ENCODE results near the gene PWWP2B. TPM values are rescaled to one million over a fixed set of nuclear protein-coding genes. Genes with fewer than 3 reads are reported as not detected.

The PWWP2B gene
- total and polyA plus RNA-seq, 9 of the 15 experiments (the other 6 are each of a cell fraction or from before 2014, with no cell fraction given) = 0.07 to 9.2 (median 1.6) TPM; not detected in 1

- no peak overlapping the region for H2AFZ ChIP-seq (ENCODE audit: low read depth, low read length)
- ATAC-seq (no peak), FAIRE-seq (no peak), DNase-seq (ENCODE audit: extremely low read depth in 1 of 4, low spot score in 3 of 4) (no peak)
- no peaks in the 10 kb centered on the region; the same call in 2 of the 3 replicates for H3K79me2 ChIP-seq (ENCODE audit: control insufficient read depth, insufficient read depth, low read length)
- no peak overlapping the region for H3K9ac ChIP-seq (ENCODE audit: insufficient read depth in 1 of 2, low read depth in 2 of 2, low read length in 2 of 2)
- POLR2A ChIA-PET = no interaction called here
- peaks cover 13 to 72% of the 10 kb centered on the region in 2 experiments for H3K4me1 ChIP-seq (replicated peaks in 1 of 2; ENCODE audit: control insufficient read depth in 2 of 2, insufficient read depth in 2 of 2, low read length in 2 of 2)
- intact Hi-C loops (cut with micrococcal nuclease) = no loop called here
- no peak overlapping the region for H3K4me3 ChIP-seq
- no TSS peak for BruUV-seq (replicated peaks)
- CTCF ChIA-PET (ENCODE audit: low intra/inter-chr PET ratio) = no interaction called here
- H3K27me3 ChIP-seq (ENCODE audit: control insufficient read depth in 2 of 2, insufficient read depth in 2 of 2, low read length in 2 of 2) = no peaks in the 10 kb centered on the region
- H3K36me3 ChIP-seq (ENCODE audit: control insufficient read depth, insufficient read depth, low read length) = no peaks in the 10 kb centered on the region; the same call in 2 of the 3 replicates
- in situ Hi-C loops (cut with MboI) = no loop called here
- H3K9me1 ChIP-seq (ENCODE audit: control insufficient read depth, insufficient read depth, low read length) = no peaks in the 10 kb centered on the region
- WGBS (ENCODE audit: insufficient coverage, low coverage, missing lambda C conversion rate) = 84% methylated on average over 9 of the region's 26 CpGs
- H3K27ac ChIP-seq (ENCODE audit: extremely low read depth, low read depth, low read length) = no peak overlapping the region
- H3K9me3 ChIP-seq (replicated peaks; ENCODE audit: control insufficient read depth, insufficient read depth, low read depth, low read length) = no peaks in the 10 kb centered on the region
- H3K4me2 ChIP-seq (ENCODE audit: insufficient read depth, low read length) = no peak overlapping the region
- no peaks in the 10 kb centered on the region for H4K20me1 ChIP-seq (replicated peaks; ENCODE audit: control insufficient read depth, insufficient read depth, low read length)
- TF ChIP-seq ZC3H4 (CRISPR knock-in tag; IDR thresholded peaks at IDR 0.05; ENCODE audit: borderline replicate concordance) = no peak
- no peak for TF ChIP-seq PPARD (CRISPR knock-in tag; IDR thresholded peaks at IDR 0.05)
- no peak for TF ChIP-seq NCOA4 (IDR thresholded peaks at IDR 0.05; ENCODE audit: partially characterized antibody)
- no peak for TF ChIP-seq JUND (IDR thresholded peaks at IDR 0.05; ENCODE audit: borderline replicate concordance, low read depth, low read length)
- TF ChIP-seq JUND (tag; IDR thresholded peaks at IDR 0.05; ENCODE audit: borderline replicate concordance, low read depth, low read length) = no peak
- no peak for TF ChIP-seq ZBTB9 (CRISPR knock-in tag; IDR thresholded peaks at IDR 0.05)
- TF ChIP-seq ZNF431 (CRISPR knock-in tag; IDR thresholded peaks at IDR 0.05) = no peak
- TF ChIP-seq MAFF (IDR thresholded peaks at IDR 0.05; ENCODE audit: low read length) = no peak
- no peak for TF ChIP-seq FOXK1 (CRISPR knock-in tag; IDR thresholded peaks at IDR 0.05; ENCODE audit: borderline replicate concordance)
- no peak for TF ChIP-seq ZNF232 (CRISPR knock-in tag; IDR thresholded peaks at IDR 0.05)
- TF ChIP-seq CHD4 (IDR thresholded peaks at IDR 0.05; ENCODE audit: insufficient read depth, insufficient replicate concordance, low read depth, low read length, poor library complexity, severe bottlenecking) = no peak
- TF ChIP-seq RREB1 (CRISPR knock-in tag; IDR thresholded peaks at IDR 0.05) = no peak
- TF ChIP-seq FOXM1 (IDR thresholded peaks at IDR 0.05; ENCODE audit: low read depth) = no peak
- no peak for TF ChIP-seq FOXM1 (CRISPR knock-in tag; IDR thresholded peaks at IDR 0.05; ENCODE audit: low read depth)
These were observed 20.4 kb downstream of the PWWP2B start for GRCh38 chr10:132417257-132417910.

All from K562 (cell line).